ENCODE measurements around the gene RASGRF1. TPM values are rescaled to one million over a fixed set of nuclear protein-coding genes. Genes with fewer than 3 reads are reported as not detected.

RASGRF1 gene
- total RNA-seq, 1 experiment from 2014 or later, result 5.7 TPM

GRCh38 chr15:78985859-78986475, 104.6 kb downstream of the RASGRF1 start:
- DNase-seq (ENCODE audit: low read depth), result no peak

GRCh38 chr15:78984041-78984440, 106.5 kb downstream of the RASGRF1 start:
- no peak for DNase-seq (ENCODE audit: low read depth)

- DNase-seq (ENCODE audit: low read depth), result no peak
These were observed 107.2 kb downstream of the RASGRF1 start for GRCh38 chr15:78983146-78983918.

- no peak for DNase-seq (ENCODE audit: low read depth)
These were observed 107.8 kb downstream of the RASGRF1 start for GRCh38 chr15:78982736-78983135.

GRCh38 chr15:78981532-78982313, 108.9 kb downstream of the RASGRF1 start:
- no peak for DNase-seq (ENCODE audit: low read depth)

- peak; percentile 82 for DNase-seq (ENCODE audit: low read depth)
These were observed 110.9 kb downstream of the RASGRF1 start for GRCh38 chr15:78979456-78980320.

DNA sequence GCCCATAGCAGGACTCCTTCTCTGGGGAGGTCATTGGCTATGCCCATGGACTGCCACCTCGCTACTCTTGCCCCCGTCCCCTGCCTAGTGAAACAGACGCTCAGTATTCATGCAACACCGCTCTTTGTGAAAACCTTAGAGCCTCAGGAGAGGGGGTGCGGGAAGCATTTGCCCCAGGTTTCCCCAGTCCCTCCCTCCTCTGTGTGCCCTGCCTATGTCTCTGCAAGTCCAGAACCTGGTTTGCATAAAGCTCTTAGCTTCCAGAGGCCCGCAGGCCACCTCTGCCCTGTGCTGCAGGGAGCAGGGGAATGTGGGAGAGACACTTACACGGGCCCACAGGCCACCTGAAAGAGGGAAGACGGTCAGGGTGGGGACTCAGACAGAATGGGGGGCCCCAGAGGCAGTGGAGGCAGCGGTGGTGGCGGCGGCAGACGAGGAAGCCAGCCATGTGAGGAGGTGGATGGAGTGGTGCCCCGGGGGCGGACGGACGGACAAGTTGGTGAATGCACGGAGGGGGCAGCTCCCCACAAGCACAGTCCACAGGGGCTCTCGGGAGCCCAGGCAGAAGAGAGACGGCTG, 111.9 kb downstream of the RASGRF1 start:
- DNase-seq (ENCODE audit: low read depth), result no peak

DNA sequence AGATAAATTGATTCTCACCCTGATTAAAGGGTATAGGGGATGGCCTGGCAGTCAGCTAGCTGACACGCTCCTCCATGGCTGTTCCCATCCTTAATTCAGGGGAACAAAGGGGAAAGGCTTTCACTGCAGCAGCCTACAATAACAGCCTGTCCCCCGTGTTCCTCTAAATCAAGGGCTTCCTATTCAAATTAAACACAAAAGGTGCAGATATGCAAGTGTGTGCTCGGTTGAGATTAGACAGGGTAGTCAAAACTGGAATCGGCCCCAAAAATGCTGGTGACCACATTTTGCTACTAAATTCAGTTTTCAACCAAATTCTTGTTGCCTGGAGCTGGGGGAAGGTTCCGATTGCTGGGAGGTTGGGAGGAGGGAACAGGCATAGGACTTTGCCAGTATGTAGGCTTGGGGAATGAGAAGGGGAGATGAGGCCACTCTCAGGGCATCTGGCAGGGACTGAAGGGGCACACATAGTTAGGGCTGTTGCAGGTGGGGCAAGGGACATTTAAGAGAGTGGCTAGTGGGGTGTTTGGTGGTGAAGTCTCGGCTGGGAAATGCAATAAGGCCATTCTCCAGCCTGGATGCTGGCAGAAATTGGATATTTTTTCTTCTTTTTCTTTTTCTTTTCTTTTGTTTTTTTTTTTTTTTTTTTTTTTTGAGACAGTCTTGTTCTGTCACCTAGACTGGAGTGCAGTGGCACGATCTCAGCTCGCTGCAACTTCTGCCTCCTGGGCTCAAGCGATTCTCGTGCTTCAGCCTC, 112.8 kb downstream of the RASGRF1 start:
- no peak for DNase-seq (ENCODE audit: low read depth)

GRCh38 chr15:78977091-78977571, 113.4 kb downstream of the RASGRF1 start:
- DNase-seq (ENCODE audit: low read depth), result no peak

DNA sequence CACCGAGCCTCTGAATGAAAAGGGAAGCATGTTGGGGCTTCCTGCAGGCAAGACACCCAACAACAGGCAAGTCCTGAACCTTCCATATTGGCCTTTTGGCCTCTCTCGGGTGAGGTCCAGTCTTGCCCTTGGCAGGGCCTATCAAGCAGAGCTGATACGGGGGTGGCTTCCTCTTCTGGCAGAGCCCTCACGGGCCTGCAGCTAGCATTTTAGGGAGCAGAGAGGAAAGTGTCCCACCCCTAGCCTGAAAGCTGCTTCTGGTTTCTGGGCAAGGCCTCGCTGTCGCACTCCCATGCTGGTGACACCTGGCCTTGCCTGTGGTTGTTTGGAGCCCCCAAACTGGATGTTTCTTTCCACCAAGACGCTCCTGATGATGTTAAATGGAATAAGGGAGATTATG, 113.9 kb downstream of the RASGRF1 start:
- no peak for DNase-seq (ENCODE audit: low read depth)

- DNase-seq (ENCODE audit: low read depth), result no peak
These were observed 116.2 kb downstream of the RASGRF1 start for GRCh38 chr15:78974272-78974918.

DNA sequence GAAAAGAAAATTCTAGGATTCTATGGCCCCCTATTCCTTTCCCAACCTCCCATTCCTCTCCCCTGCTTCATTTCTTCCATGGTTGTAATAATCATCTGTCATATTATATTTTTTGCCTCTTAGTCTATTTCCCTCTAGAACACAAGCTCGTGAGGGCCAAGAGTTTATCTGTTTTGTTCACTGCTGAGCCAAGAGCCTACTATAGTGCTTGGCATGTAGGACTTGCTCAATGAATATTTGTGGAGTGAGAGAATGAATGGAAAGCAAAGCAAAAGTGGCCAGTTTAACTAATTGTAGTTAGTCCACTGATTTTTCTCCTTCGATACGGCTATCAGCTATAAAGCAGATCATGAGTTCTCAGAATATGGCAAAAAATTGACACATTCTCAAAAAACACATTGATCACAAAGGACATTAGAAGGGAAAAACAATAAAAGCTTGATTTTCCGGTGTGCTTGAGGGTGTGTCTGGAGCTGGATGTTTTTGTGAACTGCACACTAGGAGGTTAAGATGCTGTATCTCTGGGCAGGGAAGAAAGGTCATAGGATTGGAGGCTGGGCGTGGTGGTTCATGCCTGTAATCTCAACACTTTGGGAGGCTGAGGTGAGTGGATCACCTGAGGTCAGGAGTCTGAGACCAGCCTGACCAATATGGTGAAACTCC, 120.8 kb downstream of the RASGRF1 start:
- DNase-seq (ENCODE audit: low read depth), result no peak

GRCh38 chr15:78968539-78969271, 121.9 kb downstream of the RASGRF1 start:
- DNase-seq (ENCODE audit: low read depth), result no peak

DNA sequence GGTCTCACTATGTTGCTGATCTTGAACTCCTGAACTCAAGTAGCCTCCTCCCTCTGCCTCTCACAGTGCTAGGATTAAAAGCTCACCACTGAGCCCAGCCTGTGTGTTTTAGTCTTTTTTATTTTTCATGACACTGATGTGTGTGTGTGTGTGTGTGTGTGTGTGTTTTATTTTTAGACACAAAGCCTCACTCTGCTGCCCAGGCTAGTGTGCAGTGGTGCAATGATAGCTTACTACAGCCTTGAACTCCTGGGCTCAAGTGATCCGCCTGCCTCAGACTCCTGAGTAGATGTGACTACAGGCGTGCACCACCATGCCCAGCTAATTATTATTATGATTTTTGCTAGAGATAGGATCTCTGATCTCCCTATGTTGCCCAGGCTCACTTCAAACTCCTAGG, 122.5 kb downstream of the RASGRF1 start:
- no peak for DNase-seq (ENCODE audit: low read depth)

- no peak for DNase-seq (ENCODE audit: low read depth)
These were observed 130.3 kb downstream of the RASGRF1 start for GRCh38 chr15:78960308-78960707.

DNA sequence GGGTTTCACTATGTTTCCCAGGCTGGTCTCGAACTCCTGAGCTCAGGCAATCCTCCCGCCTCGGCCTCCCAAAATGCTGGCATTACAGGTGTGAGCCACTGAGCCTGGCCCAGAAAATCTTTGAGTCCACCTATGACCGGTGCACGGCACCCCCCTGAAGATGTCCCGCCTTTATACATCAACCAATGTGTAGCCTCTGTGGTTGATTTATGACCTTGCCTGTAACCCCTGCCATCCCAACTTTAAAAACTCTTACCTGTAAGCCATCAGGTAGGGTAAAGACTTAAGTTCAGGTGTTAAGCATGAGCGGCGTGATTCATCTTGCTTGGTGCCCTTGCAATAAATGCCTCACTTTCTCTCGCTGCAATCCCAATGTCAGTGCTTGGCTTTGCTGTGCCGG, 131.2 kb downstream of the RASGRF1 start:
- no peak for DNase-seq (ENCODE audit: low read depth)

- DNase-seq (ENCODE audit: low read depth), result no peak
These were observed 133.0 kb downstream of the RASGRF1 start for GRCh38 chr15:78957416-78958093.

DNA sequence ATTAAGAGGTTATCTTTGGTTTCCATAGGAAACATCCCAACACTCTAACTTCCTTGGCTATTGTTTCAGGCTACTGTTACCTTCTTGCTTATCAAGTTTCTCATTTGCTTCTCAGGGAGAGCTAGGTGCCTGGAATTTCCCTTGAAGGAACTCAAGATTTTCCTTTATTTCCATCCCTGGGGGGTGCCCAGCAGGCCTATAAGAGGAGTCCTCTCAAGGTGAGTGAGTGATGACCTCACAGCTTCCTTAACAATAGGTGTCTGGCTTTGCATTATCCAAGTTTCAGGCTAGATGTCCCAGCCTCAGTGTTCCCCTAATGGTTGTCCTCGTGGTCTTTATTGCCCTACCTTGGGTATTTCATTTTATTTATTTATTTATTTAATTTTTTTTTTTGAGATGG, 133.6 kb downstream of the RASGRF1 start:
- no peak for DNase-seq (ENCODE audit: low read depth)
